ENCODE measurements around the gene SCN5A.

SCN5A gene

GRCh38 chr3:38560284-38560683 lies 89.2 kb downstream of the SCN5A start:
- DNase-seq (ENCODE audit: low read depth), result no peak

- DNase-seq (ENCODE audit: low read depth), result no peak
Observed at GRCh38 chr3:38558864-38559263, 90.6 kb downstream of the SCN5A start.

GRCh38 chr3:38556640-38557358 lies 92.7 kb downstream of the SCN5A start:
- DNase-seq (ENCODE audit: low read depth), result no peak

DNA sequence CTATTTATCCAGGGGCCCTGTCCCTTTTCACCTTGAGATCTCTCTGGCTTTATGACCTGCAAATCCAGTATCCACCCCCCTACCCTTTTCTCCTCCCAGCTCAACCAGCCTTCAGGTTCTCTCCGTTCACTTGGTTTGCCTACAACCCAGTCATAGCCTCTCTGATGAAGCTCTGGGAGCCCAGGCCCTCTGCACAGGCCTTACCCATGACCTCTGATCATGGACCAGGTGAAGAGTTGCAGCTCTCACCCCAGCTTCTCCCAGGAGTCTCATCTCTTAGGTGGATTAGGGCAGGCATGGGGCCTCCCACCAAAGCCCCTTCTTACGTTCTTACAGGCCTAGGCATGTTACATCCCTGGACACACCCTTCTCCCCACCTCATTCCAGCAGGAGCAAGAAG lies 93.6 kb downstream of the SCN5A start:
- DNase-seq (ENCODE audit: low read depth), result no peak

GRCh38 chr3:38555149-38555840 lies 94.2 kb downstream of the SCN5A start:
- DNase-seq (ENCODE audit: low read depth), result no peak

DNA sequence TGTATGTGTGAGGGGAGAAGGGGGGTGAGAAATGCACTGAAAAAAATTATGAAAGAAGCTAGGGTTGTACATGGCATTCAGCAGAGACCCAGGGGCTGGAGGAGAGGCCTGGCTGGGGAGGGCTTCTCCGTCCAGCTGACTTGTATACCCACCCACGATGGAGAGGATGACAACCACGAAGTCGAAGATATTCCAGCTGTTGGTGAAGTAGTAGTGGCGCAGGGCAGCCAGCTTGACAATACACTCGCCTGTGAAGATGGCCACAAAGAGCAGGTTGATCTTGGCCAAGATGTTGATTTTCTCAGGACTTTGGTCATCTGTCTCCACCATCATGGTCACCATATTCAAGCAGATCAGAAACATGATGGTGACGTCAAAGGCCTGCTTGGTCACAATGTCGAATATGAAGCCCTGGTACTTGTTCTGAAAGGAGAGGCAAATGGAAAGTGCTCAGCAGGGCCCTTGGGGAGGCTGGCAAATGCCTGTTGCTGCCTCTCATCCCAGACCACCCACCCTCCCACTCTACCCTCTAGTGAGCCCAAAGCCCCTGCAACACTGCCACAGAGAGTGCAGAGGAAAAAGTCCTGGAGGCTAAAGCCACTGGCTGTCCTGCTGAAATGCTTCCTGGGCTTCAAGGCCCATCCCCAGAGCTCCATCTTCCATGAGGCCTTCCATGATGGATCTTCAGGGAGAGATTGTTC lies 95.2 kb downstream of the SCN5A start:
- no peak for DNase-seq (ENCODE audit: low read depth)

DNA sequence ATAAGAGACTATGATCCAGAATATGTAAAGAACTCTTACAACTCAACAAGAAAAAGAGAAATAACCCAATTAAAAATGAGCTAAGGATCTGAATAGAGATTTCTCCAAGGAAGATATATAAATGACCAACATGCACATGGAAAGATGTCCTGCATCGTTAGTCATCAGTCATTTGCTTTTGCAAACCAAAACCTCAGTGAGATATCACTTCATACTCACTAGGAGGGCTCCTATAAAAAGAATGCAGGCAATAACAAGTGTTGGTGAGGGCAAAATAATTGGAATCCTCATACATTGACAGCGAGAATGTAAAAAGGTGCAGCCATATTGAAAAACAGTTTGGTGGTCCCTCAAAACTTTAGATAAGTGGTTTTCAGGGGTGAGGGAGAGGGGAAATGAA lies 96.4 kb downstream of the SCN5A start:
- DNase-seq (ENCODE audit: low read depth), result no peak

DNA sequence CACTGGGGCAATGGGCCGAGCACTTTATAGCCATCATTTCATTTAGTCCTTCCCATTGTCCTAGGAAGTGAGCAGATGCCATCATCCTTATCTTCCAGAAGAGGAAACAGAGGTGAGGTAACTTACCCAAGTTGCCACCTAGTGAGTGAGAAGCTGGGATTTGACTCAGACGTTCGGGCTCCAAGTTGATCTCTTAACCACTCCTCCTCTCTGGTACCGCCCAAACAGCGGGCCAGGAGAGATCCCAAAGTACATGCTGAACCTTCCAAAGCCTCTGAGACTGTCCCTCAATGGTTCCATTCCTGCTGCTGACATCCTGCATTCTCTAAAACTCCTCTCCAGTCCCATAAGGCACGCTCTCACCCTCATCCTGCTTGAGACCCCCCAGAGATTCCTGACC lies 97.1 kb downstream of the SCN5A start:
- no peak for DNase-seq (ENCODE audit: low read depth)

DNA sequence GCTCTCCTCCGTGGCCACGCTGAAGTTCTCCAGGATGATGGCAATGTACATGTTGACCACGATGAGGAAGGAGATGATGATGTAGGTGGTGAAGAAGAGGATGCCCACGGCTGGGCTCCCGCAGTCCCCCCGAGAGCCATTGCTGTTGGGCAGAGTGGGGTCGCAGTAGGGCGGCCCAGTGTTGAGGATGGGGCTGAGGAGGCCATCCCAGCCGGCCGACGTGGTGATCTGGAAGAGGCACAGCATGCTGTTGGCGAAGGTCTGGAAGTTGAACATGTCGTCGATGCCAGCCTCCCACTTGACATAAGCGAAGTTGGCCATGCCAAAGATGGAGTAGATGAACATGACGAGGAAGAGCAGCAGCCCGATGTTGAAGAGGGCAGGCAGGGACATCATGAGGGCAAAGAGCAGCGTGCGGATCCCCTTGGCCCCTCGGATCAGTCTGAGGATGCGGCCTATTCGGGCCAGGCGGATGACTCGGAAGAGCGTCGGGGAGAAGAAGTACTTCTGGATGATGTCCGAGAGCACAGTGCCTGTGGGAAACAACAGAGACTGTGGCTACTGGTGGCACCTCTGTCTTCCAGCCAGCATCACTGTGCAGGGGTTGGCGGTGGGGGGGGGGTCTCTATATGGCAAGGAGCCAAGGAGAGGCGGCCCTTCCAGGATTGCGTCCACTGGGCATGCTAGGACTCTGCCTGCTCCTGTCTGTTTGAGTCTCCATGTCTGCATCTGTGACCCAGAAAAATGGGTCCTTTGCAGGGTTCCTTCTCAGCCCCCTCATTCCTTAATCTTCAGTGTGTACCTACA lies 98.3 kb downstream of the SCN5A start:
- DNase-seq (ENCODE audit: low read depth), result no peak

- no peak for DNase-seq (ENCODE audit: low read depth)
Observed at GRCh38 chr3:38549957-38550840, 99.3 kb downstream of the SCN5A start.

- DNase-seq (ENCODE audit: low read depth), result no peak
Observed at GRCh38 chr3:38549486-38549885, 100.0 kb downstream of the SCN5A start.

- DNase-seq (ENCODE audit: low read depth), result no peak
Observed at GRCh38 chr3:38549082-38549481, 100.4 kb downstream of the SCN5A start.

- no peak for DNase-seq (ENCODE audit: low read depth)
Observed at GRCh38 chr3:38548154-38548931, 101.1 kb downstream of the SCN5A start.

GRCh38 chr3:38545983-38546382 lies 103.5 kb downstream of the SCN5A start:
- no peak for DNase-seq (ENCODE audit: low read depth)

DNA sequence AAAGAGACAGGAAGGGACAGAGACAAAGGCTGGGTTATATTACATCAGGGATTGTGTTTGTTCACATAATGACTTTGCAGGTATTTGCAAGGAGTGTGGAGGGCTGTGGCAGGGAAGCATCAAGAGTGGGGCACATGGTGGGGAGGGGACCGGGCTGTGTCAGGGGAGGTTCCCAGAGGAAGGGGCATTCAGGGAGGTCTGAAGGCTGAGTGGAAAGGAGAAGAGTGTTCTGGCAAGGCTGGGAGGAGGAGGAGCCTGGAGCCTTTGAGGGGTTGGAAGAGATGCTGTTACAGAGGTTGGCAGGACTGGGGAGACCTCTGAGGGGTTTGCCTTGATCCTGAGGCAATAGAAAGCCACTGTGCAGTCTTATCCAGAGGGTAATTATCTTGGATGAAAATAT lies 103.9 kb downstream of the SCN5A start:
- DNase-seq (ENCODE audit: low read depth), result no peak

DNA sequence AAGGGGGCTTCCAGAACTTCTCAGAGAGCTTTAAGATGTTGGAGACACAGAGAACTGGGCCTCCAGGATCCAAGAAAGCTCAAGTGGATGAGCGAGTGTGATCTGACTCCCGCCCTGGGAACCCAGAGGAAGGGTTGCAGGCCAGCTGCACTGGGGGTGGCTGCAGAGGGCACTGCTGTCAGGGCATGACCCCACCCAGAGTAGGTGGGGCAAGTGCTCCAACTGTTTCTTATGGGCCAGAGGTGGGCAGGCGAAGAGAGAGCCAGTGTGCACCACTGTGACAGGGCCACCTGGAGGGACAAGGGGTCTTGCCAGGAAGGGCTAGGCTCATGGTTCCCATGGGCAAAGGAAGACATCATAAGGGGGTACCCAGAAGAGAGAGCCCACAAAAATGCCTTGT lies 104.6 kb downstream of the SCN5A start:
- no peak for DNase-seq (ENCODE audit: low read depth)

DNA sequence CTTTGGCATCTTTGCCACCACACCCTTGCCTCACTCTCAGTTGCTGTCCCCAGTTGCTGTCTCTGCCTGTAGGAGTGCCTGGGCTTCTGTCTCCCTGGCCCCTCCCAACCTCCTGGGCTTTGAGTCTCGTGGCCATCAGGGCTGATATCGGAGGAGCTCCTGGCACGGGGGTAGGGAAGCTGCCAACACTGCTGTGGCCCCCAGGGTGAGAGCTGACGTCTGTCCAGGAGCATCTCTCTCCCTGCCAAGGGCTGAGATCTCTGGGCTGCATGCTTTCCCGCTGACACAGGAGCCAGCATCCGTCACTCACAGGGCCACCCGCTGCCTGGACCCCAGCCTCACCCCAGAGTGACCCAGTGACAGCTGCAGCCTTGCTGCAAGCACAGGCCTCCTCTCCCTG lies 105.9 kb downstream of the SCN5A start:
- no peak for DNase-seq (ENCODE audit: low read depth)

DNA sequence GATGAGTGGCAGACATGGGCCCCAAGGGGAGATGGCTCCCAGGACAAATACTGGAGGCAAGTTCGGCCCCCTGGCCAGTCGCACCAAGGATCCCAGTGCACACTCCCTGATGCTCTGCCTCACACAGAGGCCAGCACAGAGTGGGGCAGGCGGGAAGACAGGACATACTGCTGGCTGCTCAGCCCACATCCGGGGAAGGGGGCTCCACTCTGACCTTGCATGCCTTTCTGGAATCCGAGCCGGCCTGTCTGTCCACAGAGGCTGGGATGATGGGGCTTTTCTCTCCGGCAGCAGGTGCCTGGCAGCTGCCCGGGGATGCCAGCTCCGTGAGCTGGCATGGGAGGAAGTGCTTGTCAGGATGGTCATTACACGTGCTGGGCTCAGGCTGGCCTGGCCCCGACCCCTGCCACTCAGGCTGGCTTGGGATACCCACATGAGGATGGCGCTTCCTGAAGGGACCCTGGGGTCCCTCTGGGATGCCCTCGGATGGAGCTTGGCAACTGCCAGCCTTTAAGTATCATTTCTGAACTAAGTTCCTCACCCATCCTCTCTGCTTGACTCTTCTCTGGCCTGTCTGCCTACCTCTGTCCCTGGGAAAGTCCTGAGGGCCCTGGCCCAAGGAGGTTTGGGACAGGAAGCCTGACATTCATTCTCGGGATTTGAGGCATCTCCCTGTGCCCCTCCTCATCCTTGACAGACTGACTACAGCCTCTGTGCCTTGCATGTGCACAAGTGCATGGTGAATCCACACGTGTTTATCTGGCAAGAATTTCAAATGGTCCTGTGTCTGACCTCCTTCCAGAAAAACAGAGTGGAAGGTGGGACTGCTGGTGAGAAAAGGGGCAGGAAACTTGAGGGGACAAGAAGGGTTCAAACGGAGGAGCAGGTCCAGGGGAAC lies 106.8 kb downstream of the SCN5A start:
- DNase-seq (ENCODE audit: low read depth), result no peak

GRCh38 chr3:38541806-38542205 lies 107.7 kb downstream of the SCN5A start:
- DNase-seq (ENCODE audit: low read depth), result no peak
